Measurements from ENCODE around the gene EFHC1. TPM values are rescaled to one million over a fixed set of nuclear protein-coding genes. Genes with fewer than 3 reads are reported as not detected.

The EFHC1 gene
- total and polyA plus RNA-seq, 2 of the 13 experiments (the other 11 are each of a cell fraction or from before 2014, with no cell fraction given): 23.4 to 29.5 TPM

- TF ChIP-seq ZMYM4 (CRISPR knock-in tag; IDR thresholded peaks at IDR 0.05): 0 out of 2 replicates have a peak, but pooled peaks have one; percentile 3
- peak; percentile 90 for TF ChIP-seq NCOA2 (CRISPR knock-in tag; IDR thresholded peaks at IDR 0.05)
- TF ChIP-seq ARID4A (CRISPR knock-in tag; IDR thresholded peaks at IDR 0.05; ENCODE audit: borderline replicate concordance): 0 out of 2 replicates have a peak, but pooled peaks have one; percentile 15
- no peak for TF ChIP-seq RFX3 (CRISPR knock-in tag; IDR thresholded peaks at IDR 0.05)
- peak; percentile 4 for TF ChIP-seq CEBPG (CRISPR knock-in tag; IDR thresholded peaks at IDR 0.05)
- TF ChIP-seq ATF3 (CRISPR knock-in tag; IDR thresholded peaks at IDR 0.05): no peak; the same call in 1 of the 2 replicates
- peak; percentile 74; the same call in 1 of the 2 replicates for TF ChIP-seq ZNF619 (CRISPR knock-in tag; IDR thresholded peaks at IDR 0.05)
- TF ChIP-seq ZNF543 (CRISPR knock-in tag; IDR thresholded peaks at IDR 0.05): peak; percentile 55; the same call in 1 of the 2 replicates
- 0 out of 2 replicates have a peak, but pooled peaks have one; percentile 70 for TF ChIP-seq ZBTB46 (CRISPR knock-in tag; IDR thresholded peaks at IDR 0.05; ENCODE audit: borderline replicate concordance)
- TF ChIP-seq AGO1 (IDR thresholded peaks at IDR 0.05; ENCODE audit: low read depth, low read length, poor library complexity, severe bottlenecking): no peak
- TF ChIP-seq HMGA1 (CRISPR knock-in tag; conservative IDR thresholded peaks at IDR 0.05): no peak
- no peak for TF ChIP-seq ZXDC (CRISPR knock-in tag; IDR thresholded peaks at IDR 0.05)
- no peak for TF ChIP-seq ZNF770 (CRISPR knock-in tag; IDR thresholded peaks at IDR 0.05)
- TF ChIP-seq ZBTB3 (CRISPR knock-in tag; IDR thresholded peaks at IDR 0.05; ENCODE audit: borderline replicate concordance, low read depth): no peak
- TF ChIP-seq MED1 (CRISPR knock-in tag; IDR thresholded peaks at IDR 0.05): peak; percentile 87
- TF ChIP-seq ZNF451 (CRISPR knock-in tag; IDR thresholded peaks at IDR 0.05): no peak
- TF ChIP-seq KDM1A (CRISPR knock-in tag; IDR thresholded peaks at IDR 0.05): 0 out of 2 replicates have a peak, but pooled peaks have one; percentile 36
These were observed 124.7 kb downstream of the EFHC1 start (continued) for GRCh38 chr6:52544602-52545405.
